Natural killer cell (primary cell): ENCODE results near the gene ZNF414. TPM values are rescaled to one million over a fixed set of nuclear protein-coding genes. Genes with fewer than 3 reads are reported as not detected.

Experiments
- ATAC-seq, 3 donors: fragments of 150-1000 bp in 2 of 3; fragments of 200-7000 bp in 1 of 3; cut with Tn5 transposase; 1 replicate in 1 of 3; 2 replicates in 2 of 3; pipeline ENCODE4 v1.10.0; 2021; ENCODE audit warnings: mild to moderate bottlenecking in 2 of 3, moderate library complexity in 2 of 3
- DNase-seq, 2 donors: peaks; one replicate each; pipeline versions ENCODE4 v3.0.0 to v3.0.0-alpha.2; 2013 to 2021; ENCODE audit warnings: mixed read lengths in 1 of 2
- H3K27ac ChIP-seq: one replicate; pipeline ENCODE4 v1.5.1; 2013; ENCODE audit warnings: mild to moderate bottlenecking, low read length
- H3K27me3 ChIP-seq: one replicate; pipeline ENCODE4 v1.6.1; 2013; ENCODE audit warnings: low read length; ENCODE audit not compliant: control insufficient read depth, insufficient read depth
- H3K36me3 ChIP-seq: one replicate; pipeline ENCODE4 v1.6.1; 2013; ENCODE audit warnings: low read length; ENCODE audit not compliant: control insufficient read depth, insufficient read depth
- H3K4me1 ChIP-seq: one replicate; pipeline ENCODE4 v1.6.1; 2013; ENCODE audit warnings: low read length; ENCODE audit not compliant: control insufficient read depth, insufficient read depth
- H3K4me3 ChIP-seq: one replicate; pipeline ENCODE4 v1.5.1; 2013; ENCODE audit warnings: low read length
- H3K9me3 ChIP-seq: one replicate; pipeline ENCODE4 v1.6.1; 2013; ENCODE audit warnings: low read length; ENCODE audit not compliant: control insufficient read depth, insufficient read depth
- H3K27ac Mint-ChIP-seq, 2 donors: one replicate each; pipeline ENCODE4 v1.8.0; 2022; ENCODE audit warnings: mild to moderate bottlenecking in 2 of 2, mixed read lengths in 2 of 2, moderate library complexity in 1 of 2
- H3K27me3 Mint-ChIP-seq, 2 donors: one replicate each; pipeline ENCODE4 v1.8.0; 2022; ENCODE audit warnings: low read depth in 2 of 2, mixed read lengths in 2 of 2
- H3K36me3 Mint-ChIP-seq: one replicate; pipeline ENCODE4 v1.8.0; 2022; ENCODE audit warnings: mixed read lengths
- H3K4me1 Mint-ChIP-seq, 2 donors: one replicate each; pipeline ENCODE4 v1.8.0; 2022; ENCODE audit warnings: mixed read lengths in 2 of 2
- H3K4me3 Mint-ChIP-seq: one replicate; pipeline ENCODE4 v1.8.0; 2022; ENCODE audit warnings: mild to moderate bottlenecking, moderate library complexity, mixed read lengths
- H3K9me3 Mint-ChIP-seq, 2 donors: one replicate each; pipeline ENCODE4 v1.8.0; 2022; ENCODE audit warnings: mixed read lengths in 2 of 2
- CTCF ChIP-seq: fragments of 200-600 bp; IDR thresholded peaks from one replicate; pipeline ENCODE4 v1.8.0; 2022; ENCODE audit warnings: antibody characterized with exemption
- WGBS: methylation state at CpG from one replicate; pipeline ENCODE4 v1.1.7; 2013; ENCODE audit warnings: missing lambda C conversion rate; ENCODE audit not compliant: insufficient coverage; 5-methylcytosine and 5-hydroxymethylcytosine counted together
- intact Hi-C: fragments of 100-400 bp; cut with micrococcal nuclease; formaldehyde crosslinking; loops from one replicate; pipeline ENCODE4 v1.14.2; 2022
- total RNA-seq, 4 donors: library from RNA; stranded (reverse); fragments of 120-200 nt in 1 of 4; gene quantifications; one replicate each; pipeline versions ENCODE4 v1.2.3 to v1.2.4, GENCODE V29; 2013 to 2022

Gene ZNF414
- total RNA-seq, 3 donors from 2014 or later (not counting 1 experiment from before 2014, with no cell fraction given): 42.1 to 46.4 (median 42.3) TPM

- H3K4me3 ChIP-seq: no peak overlapping the region
- H3K27me3 ChIP-seq: no peaks in the 10 kb centered on the region
- intact Hi-C loops: no loop called here
- TF ChIP-seq CTCF: no peak
- H3K36me3 ChIP-seq: peaks cover 73% of the 10 kb centered on the region
- WGBS: 95% methylated on average over 8 of the region's 8 CpGs
- H3K9me3 Mint-ChIP-seq: peaks cover 0 to 3% of the 10 kb centered on the region in 2 donors
- no peaks in the 10 kb centered on the region for H3K9me3 ChIP-seq
- H3K4me1 Mint-ChIP-seq: peaks cover 9 to 23% of the 10 kb centered on the region in 2 donors
- no peaks in the 10 kb centered on the region for H3K27me3 Mint-ChIP-seq
- DNase-seq (no peak), ATAC-seq (no peak)
- peaks cover 18% of the 10 kb centered on the region for H3K4me1 ChIP-seq
- H3K27ac Mint-ChIP-seq: peak overlapping the region; percentile 31
- no peak overlapping the region for H3K27ac ChIP-seq
- H3K36me3 Mint-ChIP-seq: no peaks in the 10 kb centered on the region
- no peak overlapping the region for H3K4me3 Mint-ChIP-seq
These were observed 31.8 kb upstream of the ZNF414 start for GRCh38 chr19:8545743-8546142.

GRCh38 chr19:8544168-8544567, 30.2 kb upstream of the ZNF414 start:
- intact Hi-C loops: no loop called here
- Histone ChIP-seq H3K36me3 (peaks cover 71% of the 10 kb centered on the region), H3K4me3 (no peak overlapping the region), H3K27ac (no peak overlapping the region), H3K4me1 (peaks cover 15% of the 10 kb centered on the region), H3K9me3 (no peaks in the 10 kb centered on the region), H3K27me3 (no peaks in the 10 kb centered on the region)
- Mint-ChIP-seq H3K27me3 (no peaks in the 10 kb centered on the region), H3K27ac (no peak overlapping the region), H3K9me3 (peaks cover 0 to 3% of the 10 kb centered on the region in 2 donors), H3K4me3 (no peak overlapping the region), H3K36me3 (no peaks in the 10 kb centered on the region), H3K4me1 (peaks cover 9 to 23% of the 10 kb centered on the region in 2 donors)
- DNase-seq: no peak
- 96% methylated on average over 20 of the region's 20 CpGs for WGBS
- ATAC-seq: no peak
- no peak for TF ChIP-seq CTCF

- 95% methylated on average over 12 of the region's 12 CpGs for WGBS
- Histone ChIP-seq H3K36me3 (peaks cover 75% of the 10 kb centered on the region), H3K27me3 (no peaks in the 10 kb centered on the region), H3K27ac (no peak overlapping the region), H3K4me1 (no peaks in the 10 kb centered on the region), H3K4me3 (no peak overlapping the region), H3K9me3 (no peaks in the 10 kb centered on the region)
- no peaks in the 10 kb centered on the region for H3K36me3 Mint-ChIP-seq
- H3K27me3 Mint-ChIP-seq: no peaks in the 10 kb centered on the region
- intact Hi-C loops: no loop called here
- TF ChIP-seq CTCF: no peak
- no peak for ATAC-seq
- peaks cover 0 to 3% of the 10 kb centered on the region in 2 donors for H3K9me3 Mint-ChIP-seq
- no peak for DNase-seq
- H3K4me1 Mint-ChIP-seq: peaks cover 0 to 16% of the 10 kb centered on the region in 2 donors
- H3K27ac Mint-ChIP-seq: peak overlapping the region; percentile 71 to 78
- no peak overlapping the region for H3K4me3 Mint-ChIP-seq
These were observed 25.7 kb upstream of the ZNF414 start for GRCh38 chr19:8539621-8540149.

DNA sequence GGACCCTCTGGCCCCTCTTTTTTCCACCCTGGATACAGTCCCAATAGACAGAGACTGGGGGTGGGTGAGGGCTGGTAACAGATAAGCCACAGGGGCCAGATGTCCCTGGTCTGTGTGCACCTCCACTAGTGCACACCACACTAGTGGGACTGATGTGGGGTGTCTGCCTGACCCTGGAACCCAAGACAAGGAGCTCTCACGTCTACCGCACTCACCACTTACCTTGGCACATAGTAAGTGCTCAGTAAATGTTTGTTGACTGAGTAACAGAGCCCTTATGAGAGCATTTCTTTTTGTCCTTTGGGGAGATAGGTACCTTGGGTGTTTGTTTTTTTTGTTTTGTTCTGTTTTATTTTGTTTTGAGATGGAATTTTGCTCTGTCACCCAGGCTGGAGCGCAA, 23.1 kb upstream of the ZNF414 start:
- Histone ChIP-seq H3K9me3 (no peaks in the 10 kb centered on the region), H3K4me1 (no peaks in the 10 kb centered on the region), H3K27me3 (no peaks in the 10 kb centered on the region), H3K27ac (peak overlapping the region; percentile 3), H3K36me3 (peaks cover 75% of the 10 kb centered on the region), H3K4me3 (no peak overlapping the region)
- intact Hi-C loops: no loop called here
- Mint-ChIP-seq H3K27me3 (no peaks in the 10 kb centered on the region), H3K4me3 (no peak overlapping the region), H3K4me1 (peaks cover 0 to 12% of the 10 kb centered on the region in 2 donors), H3K36me3 (peaks cover 3% of the 10 kb centered on the region), H3K27ac (peak overlapping the region; percentile 38 to 60), H3K9me3 (no peaks in the 10 kb centered on the region)
- DNase-seq (no peak), ATAC-seq (no peak)
- 100% methylated on average over 3 of the region's 3 CpGs for WGBS
- TF ChIP-seq CTCF: no peak
